GM19452 (cell line): Measurements from ENCODE around the gene ZNF346.

Source experiments
- ATAC-seq: cut with Tn5 transposase; IDR thresholded peaks from one replicate; pipeline ENCODE4 v1.9.1; 2021; ENCODE audit not compliant: unreplicated experiment

ZNF346 gene

GRCh38 chr5:177112589-177113220 lies 90.2 kb downstream of the ZNF346 start:
- ATAC-seq: no peak

GRCh38 chr5:177113566-177114424 lies 91.3 kb downstream of the ZNF346 start:
- ATAC-seq: no peak

- peak; percentile 59 for ATAC-seq
Observed at GRCh38 chr5:177116631-177117373, 94.3 kb downstream of the ZNF346 start.

GRCh38 chr5:177117441-177118045 lies 95.0 kb downstream of the ZNF346 start:
- ATAC-seq: no peak

- no peak for ATAC-seq
Observed at GRCh38 chr5:177122566-177122965, 100.1 kb downstream of the ZNF346 start.

- no peak for ATAC-seq
Observed at GRCh38 chr5:177123789-177124485, 101.4 kb downstream of the ZNF346 start.

- ATAC-seq: no peak
Observed at GRCh38 chr5:177124486-177124991, 102.0 kb downstream of the ZNF346 start.

- ATAC-seq: no peak
Observed at GRCh38 chr5:177126771-177127170, 104.3 kb downstream of the ZNF346 start.

GRCh38 chr5:177128551-177128981 lies 106.1 kb downstream of the ZNF346 start:
- no peak for ATAC-seq

- ATAC-seq: no peak
Observed at GRCh38 chr5:177130211-177131018, 107.9 kb downstream of the ZNF346 start.
